Breast epithelium (tissue), 4 donors: ENCODE measurements around the gene IRX4. TPM values are rescaled to one million over a fixed set of nuclear protein-coding genes. Genes with fewer than 3 reads are reported as not detected.
A peak's percentile ranks its signal among the peaks of the same experiment; 100 is the strongest.

Source experiments
- DNase-seq, 2 donors: peaks; one replicate each; pipeline ENCODE4 v3.0.0-alpha.2; 2019; ENCODE audit warnings: low spot score in 2 of 2
- H3K27ac ChIP-seq, 2 donors: fragments of 200-600 bp; sonication (generic) in 1 of 2; one replicate each; pipeline ENCODE4 v1.5.1; 2016 to 2019; ENCODE audit warnings: mild to moderate bottlenecking in 1 of 2
- H3K27me3 ChIP-seq, 2 donors: fragments of 200-600 bp; sonication (generic) in 1 of 2; one replicate each; pipeline versions ENCODE4 v1.5.1 to v1.6.0; 2017 to 2019; ENCODE audit warnings: control low read depth in 1 of 2, mild to moderate bottlenecking in 1 of 2
- H3K36me3 ChIP-seq: fragments of 200-600 bp; one replicate; pipeline ENCODE4 v1.5.1; 2019
- H3K4me1 ChIP-seq, 2 donors: fragments of 200-600 bp; sonication (generic); one replicate each; pipeline ENCODE4 v1.5.1; 2016 to 2019; ENCODE audit warnings: control low read depth in 1 of 2
- H3K4me3 ChIP-seq, 3 donors: fragments of 200-600 bp; sonication (generic); 1 replicate in 2 of 3; 2 replicates in 1 of 3; pipeline ENCODE4 v1.5.1; 2016 to 2019; ENCODE audit warnings: mild to moderate bottlenecking in 3 of 3, moderate library complexity in 2 of 3
- H3K9me3 ChIP-seq, 2 donors: fragments of 200-600 bp; sonication (generic) in 1 of 2; one replicate each; pipeline ENCODE4 v1.5.1; 2016 to 2019; ENCODE audit warnings: control low read depth in 1 of 2
- POLR2A ChIP-seq: fragments of 450-650 bp; IDR thresholded peaks from one replicate; pipeline ENCODE4 v1.6.1; 2016; ENCODE audit warnings: antibody characterized with exemption, mild to moderate bottlenecking, moderate library complexity
- POLR2AphosphoS5 ChIP-seq, 3 donors: sonication (generic); formaldehyde crosslinking; IDR thresholded peaks; one replicate each; pipeline ENCODE4 v1.6.1; 2017; ENCODE audit warnings: antibody characterized with exemption in 3 of 3
- intact Hi-C: fragments of 100-400 bp; cut with DNase I; formaldehyde crosslinking; loops from one replicate; pipeline ENCODE4 v1.15.1; 2023; ENCODE audit warnings: low total_unique reads
- total RNA-seq, 3 donors: library from RNA; depleted of rRNA; stranded (reverse); fragments of >200 nt; gene quantifications; one replicate each; pipeline ENCODE4 v1.1.0, GENCODE V29; 2016
- TF ChIP-seq, protein P1 (sequence below), 3 donors: fragments of 450-650 bp; IDR thresholded peaks; one replicate each; pipeline ENCODE4 v1.5.1; 2016 to 2017; ENCODE audit warnings: antibody characterized with exemption in 3 of 3, mild to moderate bottlenecking in 3 of 3, moderate library complexity in 3 of 3

The IRX4 gene
- total RNA-seq, 3 donors from 2014 or later = 0.64 to 9.5 (median 2.6) TPM

DNA sequence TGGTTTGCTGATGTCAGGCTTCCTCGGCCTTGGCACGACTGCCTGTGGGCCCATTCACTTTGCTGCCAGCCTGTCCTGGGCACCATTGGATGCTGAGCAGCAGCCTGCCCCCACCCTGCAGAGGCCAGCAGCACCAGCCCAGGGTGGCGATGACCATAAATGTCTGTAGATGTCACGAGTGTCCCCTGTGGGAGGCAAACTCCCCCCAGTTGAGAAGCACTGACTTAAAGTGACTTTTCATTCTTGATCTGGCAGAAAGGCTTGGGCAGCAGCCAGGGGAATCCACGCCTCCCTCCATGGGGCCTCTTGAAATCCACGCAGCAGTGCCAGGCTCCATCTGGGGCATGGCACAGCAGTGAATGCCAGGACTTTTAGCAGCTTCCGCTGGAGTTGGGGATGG is 21.8 kb downstream of the IRX4 start:
- Histone ChIP-seq H3K4me1 (no peaks in the 10 kb centered on the region), H3K9me3 (no peaks in the 10 kb centered on the region), H3K4me3 (no peak overlapping the region), H3K36me3 (no peaks in the 10 kb centered on the region), H3K27me3 (peaks cover 0 to 42% of the 10 kb centered on the region in 2 donors), H3K27ac (no peak overlapping the region)
- TF ChIP-seq, protein P1, sequence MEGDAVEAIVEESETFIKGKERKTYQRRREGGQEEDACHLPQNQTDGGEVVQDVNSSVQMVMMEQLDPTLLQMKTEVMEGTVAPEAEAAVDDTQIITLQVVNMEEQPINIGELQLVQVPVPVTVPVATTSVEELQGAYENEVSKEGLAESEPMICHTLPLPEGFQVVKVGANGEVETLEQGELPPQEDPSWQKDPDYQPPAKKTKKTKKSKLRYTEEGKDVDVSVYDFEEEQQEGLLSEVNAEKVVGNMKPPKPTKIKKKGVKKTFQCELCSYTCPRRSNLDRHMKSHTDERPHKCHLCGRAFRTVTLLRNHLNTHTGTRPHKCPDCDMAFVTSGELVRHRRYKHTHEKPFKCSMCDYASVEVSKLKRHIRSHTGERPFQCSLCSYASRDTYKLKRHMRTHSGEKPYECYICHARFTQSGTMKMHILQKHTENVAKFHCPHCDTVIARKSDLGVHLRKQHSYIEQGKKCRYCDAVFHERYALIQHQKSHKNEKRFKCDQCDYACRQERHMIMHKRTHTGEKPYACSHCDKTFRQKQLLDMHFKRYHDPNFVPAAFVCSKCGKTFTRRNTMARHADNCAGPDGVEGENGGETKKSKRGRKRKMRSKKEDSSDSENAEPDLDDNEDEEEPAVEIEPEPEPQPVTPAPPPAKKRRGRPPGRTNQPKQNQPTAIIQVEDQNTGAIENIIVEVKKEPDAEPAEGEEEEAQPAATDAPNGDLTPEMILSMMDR (IDR thresholded peaks at IDR 0.05) = no peak
- no peak for TF ChIP-seq POLR2AphosphoS5 (IDR thresholded peaks at IDR 0.05)
- no peak for TF ChIP-seq POLR2A
- DNase-seq = no peak
- intact Hi-C loops = no loop called here

DNA sequence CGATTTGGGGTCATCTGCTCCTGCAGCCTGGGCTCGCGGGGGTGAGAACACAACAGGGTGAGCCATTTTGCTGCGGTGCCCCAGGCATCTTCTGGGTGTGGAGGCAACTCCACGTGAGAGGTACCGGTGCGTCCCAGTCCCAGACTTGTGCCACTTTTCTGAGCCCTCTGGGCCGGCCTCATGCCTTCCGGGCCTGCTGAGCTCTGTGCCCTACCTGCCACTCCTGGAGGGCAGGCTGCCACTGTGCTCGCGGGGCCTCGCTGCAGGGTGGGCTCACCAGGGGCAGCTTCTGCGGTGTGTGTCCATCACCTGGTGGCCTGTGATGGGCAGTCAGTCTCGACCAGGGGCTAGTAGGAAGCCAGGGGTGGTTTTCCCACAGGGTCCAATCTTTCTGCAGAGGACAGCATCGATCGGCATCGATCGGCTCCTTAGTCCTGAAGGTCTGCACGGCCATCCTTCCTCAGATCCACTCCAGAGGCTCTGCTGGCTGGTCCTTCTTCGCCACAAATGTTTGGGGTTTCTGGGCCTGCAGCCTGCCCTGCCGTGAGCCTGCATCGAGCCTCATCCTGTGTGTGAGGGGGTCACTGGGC is 22.6 kb downstream of the IRX4 start:
- Histone ChIP-seq H3K27ac (no peak overlapping the region), H3K36me3 (no peaks in the 10 kb centered on the region), H3K4me1 (no peaks in the 10 kb centered on the region), H3K4me3 (no peak overlapping the region), H3K9me3 (no peaks in the 10 kb centered on the region), H3K27me3 (peaks cover 0 to 35% of the 10 kb centered on the region in 2 donors)
- no peak for DNase-seq
- intact Hi-C loops = no loop called here
- TF ChIP-seq POLR2A = no peak
- TF ChIP-seq, protein P1 (IDR thresholded peaks at IDR 0.05) = no peak
- TF ChIP-seq POLR2AphosphoS5 (IDR thresholded peaks at IDR 0.05) = no peak

DNA sequence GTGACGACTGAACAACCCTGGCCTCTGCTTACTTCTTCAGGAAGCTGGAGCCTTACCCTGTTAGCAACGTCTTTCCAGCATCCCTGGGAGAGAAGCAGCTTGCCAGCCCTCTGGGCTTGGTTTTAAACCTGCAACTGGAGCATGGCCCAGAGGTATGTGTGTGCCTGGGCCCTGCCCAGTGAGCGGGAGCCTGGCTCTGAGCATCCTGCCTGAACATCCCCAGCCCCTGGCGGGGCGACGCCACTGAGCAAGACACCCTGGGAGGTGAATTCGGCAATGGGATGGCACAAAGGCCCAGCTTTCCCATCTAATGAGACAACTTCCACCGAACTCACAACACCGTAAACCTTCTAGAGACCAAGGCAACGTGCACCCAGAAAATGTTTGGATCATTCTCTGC is 23.6 kb downstream of the IRX4 start:
- no peak overlapping the region for H3K4me3 ChIP-seq
- H3K4me1 ChIP-seq = no peaks in the 10 kb centered on the region
- no peak overlapping the region for H3K27ac ChIP-seq
- no peak for DNase-seq
- intact Hi-C loops = no loop called here
- H3K9me3 ChIP-seq = no peaks in the 10 kb centered on the region
- peaks cover 0 to 35% of the 10 kb centered on the region in 2 donors for H3K27me3 ChIP-seq
- TF ChIP-seq, protein P1 (IDR thresholded peaks at IDR 0.05) = no peak
- TF ChIP-seq POLR2A = no peak
- no peak for TF ChIP-seq POLR2AphosphoS5 (IDR thresholded peaks at IDR 0.05)
- no peaks in the 10 kb centered on the region for H3K36me3 ChIP-seq

DNA sequence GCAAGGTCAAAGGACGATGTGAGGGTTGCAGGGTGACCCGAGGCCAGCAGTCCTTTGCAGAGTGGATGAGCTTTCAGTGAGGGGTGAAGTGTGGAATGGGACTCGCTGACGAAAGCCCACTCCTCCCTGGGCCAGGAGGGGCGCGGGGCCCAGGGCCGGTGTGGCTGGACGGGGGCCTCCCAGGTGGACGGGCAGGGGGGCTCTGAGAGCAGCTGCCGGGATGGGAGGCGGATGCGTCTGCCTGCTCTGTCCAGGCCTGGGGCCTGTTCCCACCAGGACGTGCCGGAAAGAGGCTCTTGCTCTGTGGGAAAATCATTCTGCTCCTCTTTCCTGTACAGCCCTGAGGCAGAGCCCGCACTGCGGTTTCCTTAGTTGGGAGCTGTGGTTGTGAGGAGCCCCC is 24.3 kb downstream of the IRX4 start:
- Histone ChIP-seq H3K36me3 (no peaks in the 10 kb centered on the region), H3K27me3 (peaks cover 0 to 35% of the 10 kb centered on the region in 2 donors), H3K4me3 (no peak overlapping the region), H3K9me3 (no peaks in the 10 kb centered on the region), H3K27ac (no peak overlapping the region), H3K4me1 (no peaks in the 10 kb centered on the region)
- no peak for TF ChIP-seq POLR2A
- no peak for TF ChIP-seq POLR2AphosphoS5 (IDR thresholded peaks at IDR 0.05)
- TF ChIP-seq, protein P1 (IDR thresholded peaks at IDR 0.05) = no peak
- no peak for DNase-seq
- intact Hi-C loops = no loop called here

DNA sequence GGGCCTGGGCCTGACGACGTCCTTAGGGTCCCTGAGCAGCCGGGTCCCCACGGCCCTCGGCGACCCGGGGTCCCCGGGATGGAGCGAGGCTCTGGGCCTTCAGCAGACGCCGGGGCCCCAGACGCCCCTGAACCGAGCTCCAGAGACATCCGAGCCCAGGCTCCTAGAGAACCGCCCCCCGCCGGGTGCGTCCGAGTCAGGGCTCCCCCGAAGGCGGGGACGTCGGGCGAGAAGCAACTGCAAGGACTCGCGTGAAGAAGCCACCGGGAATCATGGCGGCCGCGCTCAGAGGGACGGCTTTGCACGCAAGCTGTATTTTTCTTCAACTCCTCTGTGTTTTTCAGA is 25.5 kb downstream of the IRX4 start:
- no peak for TF ChIP-seq POLR2AphosphoS5 (IDR thresholded peaks at IDR 0.05)
- no peak for TF ChIP-seq POLR2A
- TF ChIP-seq, protein P1 (IDR thresholded peaks at IDR 0.05) = no peak
- no peaks in the 10 kb centered on the region for H3K4me1 ChIP-seq
- intact Hi-C loops = no loop called here
- no peaks in the 10 kb centered on the region for H3K36me3 ChIP-seq
- H3K27ac ChIP-seq = no peak overlapping the region
- no peaks in the 10 kb centered on the region for H3K9me3 ChIP-seq
- H3K27me3 ChIP-seq = peaks cover 0 to 41% of the 10 kb centered on the region in 2 donors
- peak overlapping the region in 1 of 3 donors; percentile 31 for H3K4me3 ChIP-seq
- no peak for DNase-seq
